ENCODE data around the gene CARD19. TPM values are rescaled to one million over a fixed set of nuclear protein-coding genes. Genes with fewer than 3 reads are reported as not detected.
A peak's percentile ranks its signal among the peaks of the same experiment; 100 is the strongest.

CARD19 gene
- total and polyA plus RNA-seq, 9 of the 15 experiments (the other 6 are each of a cell fraction or from before 2014, with no cell fraction given), result 0.90 to 34.9 (median 14.6) TPM

DNA sequence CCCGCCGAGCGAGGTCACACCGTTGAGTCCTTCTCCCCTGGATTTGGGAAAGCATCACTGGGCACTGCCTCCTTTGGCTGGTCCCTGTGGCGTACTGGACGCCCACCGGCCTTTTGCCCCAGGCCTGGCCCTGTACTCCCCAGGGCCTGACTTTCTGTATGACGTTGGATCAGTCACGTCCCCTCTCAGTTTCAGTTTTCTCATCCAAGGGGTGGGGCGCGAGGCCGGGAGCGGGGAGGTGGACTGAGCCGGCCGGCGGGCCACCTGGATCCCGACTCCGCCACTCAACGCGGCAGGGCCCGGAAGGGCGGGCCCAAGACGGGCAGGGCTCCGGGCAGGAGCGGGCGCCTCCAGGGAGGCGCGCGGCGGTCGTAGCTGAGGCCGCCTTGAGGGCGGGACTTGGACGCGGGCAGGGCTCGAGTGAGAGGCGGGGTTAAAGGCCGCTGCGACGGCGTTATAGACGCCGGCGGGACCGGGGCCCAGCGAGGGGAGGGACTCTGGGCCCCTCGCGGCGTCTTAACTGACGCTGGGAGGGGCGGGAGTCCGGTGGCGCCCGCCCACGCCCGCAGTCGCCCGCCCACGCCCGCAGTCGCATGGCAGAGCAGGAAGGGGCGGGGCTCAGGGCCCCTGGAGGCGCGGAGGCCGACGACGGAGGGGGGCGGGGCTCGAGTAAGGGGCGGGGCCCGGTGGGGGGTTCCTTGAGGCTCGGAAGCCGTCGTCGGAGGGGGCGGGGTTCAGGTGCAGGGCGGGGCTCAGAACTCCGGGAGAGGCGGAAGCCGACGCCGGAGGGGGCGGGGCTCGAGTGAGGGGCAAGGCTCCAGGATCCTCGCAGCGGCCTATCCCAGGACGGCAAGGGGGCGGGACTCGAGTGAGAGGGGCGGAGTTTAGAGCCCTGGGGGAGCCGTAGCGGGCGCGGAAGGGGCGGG is 549 bp upstream of the CARD19 start (continued):
- TF ChIP-seq KLF1 (tag; IDR thresholded peaks at IDR 0.05) (peak; percentile 75; the same call in 1 of the 2 replicates), MTA2 (IDR thresholded peaks at IDR 0.05; ENCODE audit: low read depth) (no peak), HMGN3 (IDR thresholded peaks at IDR 0.05; ENCODE audit: borderline replicate concordance, extremely low read depth, insufficient read length, low read depth, low read length) (peak; percentile 71), CCNT2 (IDR thresholded peaks at IDR 0.05; ENCODE audit: borderline replicate concordance, extremely low read depth, insufficient read length, low read depth, low read length) (peak; percentile 80), GATAD2B (IDR thresholded peaks at IDR 0.05; ENCODE audit: borderline replicate concordance) (no peak), ZNF764 (CRISPR knock-in tag; IDR thresholded peaks at IDR 0.05; ENCODE audit: low read depth) (no peak), YY1 (IDR thresholded peaks at IDR 0.05; ENCODE audit: borderline replicate concordance in 1 of 3, control insufficient read depth in 1 of 3, extremely low read depth in 1 of 3, insufficient read depth in 3 of 3, insufficient read length in 1 of 3, insufficient replicate concordance in 2 of 3, low read depth in 1 of 3, low read length in 2 of 3) (peak in 2 of 3 experiments; percentile 50 to 59), NCOA6 (IDR thresholded peaks at IDR 0.05) (no peak), TCF3 (CRISPR knock-in tag; IDR thresholded peaks at IDR 0.05) (no peak), ZNF444 (CRISPR knock-in tag; IDR thresholded peaks at IDR 0.05) (no peak), NFE2 (IDR thresholded peaks at IDR 0.05; ENCODE audit: low read depth) (no peak)
- TF ChIP-seq, protein P1, sequence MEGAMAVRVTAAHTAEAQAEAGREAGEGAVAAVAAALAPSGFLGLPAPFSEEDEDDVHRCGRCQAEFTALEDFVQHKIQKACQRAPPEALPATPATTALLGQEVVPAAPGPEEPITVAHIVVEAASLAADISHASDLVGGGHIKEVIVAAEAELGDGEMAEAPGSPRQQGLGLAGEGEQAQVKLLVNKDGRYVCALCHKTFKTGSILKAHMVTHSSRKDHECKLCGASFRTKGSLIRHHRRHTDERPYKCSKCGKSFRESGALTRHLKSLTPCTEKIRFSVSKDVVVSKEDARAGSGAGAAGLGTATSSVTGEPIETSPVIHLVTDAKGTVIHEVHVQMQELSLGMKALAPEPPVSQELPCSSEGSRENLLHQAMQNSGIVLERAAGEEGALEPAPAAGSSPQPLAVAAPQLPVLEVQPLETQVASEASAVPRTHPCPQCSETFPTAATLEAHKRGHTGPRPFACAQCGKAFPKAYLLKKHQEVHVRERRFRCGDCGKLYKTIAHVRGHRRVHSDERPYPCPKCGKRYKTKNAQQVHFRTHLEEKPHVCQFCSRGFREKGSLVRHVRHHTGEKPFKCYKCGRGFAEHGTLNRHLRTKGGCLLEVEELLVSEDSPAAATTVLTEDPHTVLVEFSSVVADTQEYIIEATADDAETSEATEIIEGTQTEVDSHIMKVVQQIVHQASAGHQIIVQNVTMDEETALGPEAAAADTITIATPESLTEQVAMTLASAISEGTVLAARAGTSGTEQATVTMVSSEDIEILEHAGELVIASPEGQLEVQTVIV (CRISPR knock-in tag; IDR thresholded peaks at IDR 0.05; ENCODE audit: borderline replicate concordance), result no peak
- TF ChIP-seq, protein P2, sequence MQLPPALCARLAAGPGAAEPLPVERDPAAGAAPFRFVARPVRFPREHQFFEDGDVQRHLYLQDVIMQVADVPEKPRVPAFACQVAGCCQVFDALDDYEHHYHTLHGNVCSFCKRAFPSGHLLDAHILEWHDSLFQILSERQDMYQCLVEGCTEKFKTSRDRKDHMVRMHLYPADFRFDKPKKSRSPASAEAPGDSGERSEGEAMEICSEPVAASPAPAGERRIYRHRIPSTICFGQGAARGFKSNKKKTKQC (CRISPR knock-in tag; IDR thresholded peaks at IDR 0.05), result no peak
- TF ChIP-seq, protein P3, sequence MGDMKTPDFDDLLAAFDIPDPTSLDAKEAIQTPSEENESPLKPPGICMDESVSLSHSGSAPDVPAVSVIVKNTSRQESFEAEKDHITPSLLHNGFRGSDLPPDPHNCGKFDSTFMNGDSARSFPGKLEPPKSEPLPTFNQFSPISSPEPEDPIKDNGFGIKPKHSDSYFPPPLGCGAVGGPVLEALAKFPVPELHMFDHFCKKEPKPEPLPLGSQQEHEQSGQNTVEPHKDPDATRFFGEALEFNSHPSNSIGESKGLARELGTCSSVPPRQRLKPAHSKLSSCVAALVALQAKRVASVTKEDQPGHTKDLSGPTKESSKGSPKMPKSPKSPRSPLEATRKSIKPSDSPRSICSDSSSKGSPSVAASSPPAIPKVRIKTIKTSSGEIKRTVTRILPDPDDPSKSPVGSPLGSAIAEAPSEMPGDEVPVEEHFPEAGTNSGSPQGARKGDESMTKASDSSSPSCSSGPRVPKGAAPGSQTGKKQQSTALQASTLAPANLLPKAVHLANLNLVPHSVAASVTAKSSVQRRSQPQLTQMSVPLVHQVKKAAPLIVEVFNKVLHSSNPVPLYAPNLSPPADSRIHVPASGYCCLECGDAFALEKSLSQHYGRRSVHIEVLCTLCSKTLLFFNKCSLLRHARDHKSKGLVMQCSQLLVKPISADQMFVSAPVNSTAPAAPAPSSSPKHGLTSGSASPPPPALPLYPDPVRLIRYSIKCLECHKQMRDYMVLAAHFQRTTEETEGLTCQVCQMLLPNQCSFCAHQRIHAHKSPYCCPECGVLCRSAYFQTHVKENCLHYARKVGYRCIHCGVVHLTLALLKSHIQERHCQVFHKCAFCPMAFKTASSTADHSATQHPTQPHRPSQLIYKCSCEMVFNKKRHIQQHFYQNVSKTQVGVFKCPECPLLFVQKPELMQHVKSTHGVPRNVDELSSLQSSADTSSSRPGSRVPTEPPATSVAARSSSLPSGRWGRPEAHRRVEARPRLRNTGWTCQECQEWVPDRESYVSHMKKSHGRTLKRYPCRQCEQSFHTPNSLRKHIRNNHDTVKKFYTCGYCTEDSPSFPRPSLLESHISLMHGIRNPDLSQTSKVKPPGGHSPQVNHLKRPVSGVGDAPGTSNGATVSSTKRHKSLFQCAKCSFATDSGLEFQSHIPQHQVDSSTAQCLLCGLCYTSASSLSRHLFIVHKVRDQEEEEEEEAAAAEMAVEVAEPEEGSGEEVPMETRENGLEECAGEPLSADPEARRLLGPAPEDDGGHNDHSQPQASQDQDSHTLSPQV (IDR thresholded peaks at IDR 0.05), result peak; percentile 73; the same call in 1 of the 2 replicates
- TF ChIP-seq, protein P4, sequence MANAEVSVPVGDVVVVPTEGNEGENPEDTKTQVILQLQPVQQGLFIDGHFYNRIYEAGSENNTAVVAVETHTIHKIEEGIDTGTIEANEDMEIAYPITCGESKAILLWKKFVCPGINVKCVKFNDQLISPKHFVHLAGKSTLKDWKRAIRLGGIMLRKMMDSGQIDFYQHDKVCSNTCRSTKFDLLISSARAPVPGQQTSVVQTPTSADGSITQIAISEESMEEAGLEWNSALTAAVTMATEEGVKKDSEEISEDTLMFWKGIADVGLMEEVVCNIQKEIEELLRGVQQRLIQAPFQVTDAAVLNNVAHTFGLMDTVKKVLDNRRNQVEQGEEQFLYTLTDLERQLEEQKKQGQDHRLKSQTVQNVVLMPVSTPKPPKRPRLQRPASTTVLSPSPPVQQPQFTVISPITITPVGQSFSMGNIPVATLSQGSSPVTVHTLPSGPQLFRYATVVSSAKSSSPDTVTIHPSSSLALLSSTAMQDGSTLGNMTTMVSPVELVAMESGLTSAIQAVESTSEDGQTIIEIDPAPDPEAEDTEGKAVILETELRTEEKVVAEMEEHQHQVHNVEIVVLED (CRISPR knock-in tag; IDR thresholded peaks at IDR 0.05), result peak; percentile 73; the same call in 1 of the 2 replicates

Measured in K562 (cell line).